GM12878 (cell line): Measurements from ENCODE around the gene RTN4.

Experiments used
- CEBPB ChIP-seq, 2 experiments: fragments of 150-350 bp in 1 of 2; IDR thresholded peaks; 2 replicates each; pipeline ENCODE4 v1.6.1; 2012 to 2014; ENCODE audit warnings: low read depth in 2 of 2, low read length in 2 of 2, borderline replicate concordance in 1 of 2, inconsistent platforms in 1 of 2
- ESRRA ChIP-seq: IDR thresholded peaks from 2 replicates; pipeline ENCODE4 v1.6.1; 2012; ENCODE audit warnings: mild to moderate bottlenecking, low read length, improper control_type of control experiment
- ETV6 ChIP-seq, 2 experiments: fragments of 450-650 bp in 1 of 2; IDR thresholded peaks in 1 of 2; conservative IDR thresholded peaks in 1 of 2; 2 replicates each; pipeline ENCODE4 v1.6.1; 2014; ENCODE audit warnings: antibody characterized with exemption in 1 of 2, borderline replicate concordance in 1 of 2, low read depth in 1 of 2, mild to moderate bottlenecking in 1 of 2, moderate library complexity in 1 of 2
- EZH2 ChIP-seq: IDR thresholded peaks from 2 replicates; pipeline ENCODE4 v1.6.1; 2012; ENCODE audit warnings: low read depth, mild to moderate bottlenecking, control low read depth, inconsistent platforms, low read length, borderline replicate concordance; ENCODE audit not compliant: control insufficient read depth
- NBN ChIP-seq: fragments of 450-650 bp; IDR thresholded peaks from 2 replicates; pipeline ENCODE4 v1.6.1; 2016
- SMAD5 ChIP-seq: IDR thresholded peaks from 2 replicates; pipeline ENCODE4 v1.6.1; 2016; ENCODE audit warnings: antibody characterized with exemption, low read depth
- SMC3 ChIP-seq: IDR thresholded peaks from 2 replicates; pipeline ENCODE4 v1.6.1; 2011; ENCODE audit warnings: low read length, improper control_type of control experiment, borderline replicate concordance
- ZNF384 ChIP-seq: IDR thresholded peaks from 2 replicates; pipeline ENCODE4 v1.6.1; 2012; ENCODE audit warnings: low read depth, mild to moderate bottlenecking, low read length, improper control_type of control experiment, borderline replicate concordance
- TF ChIP-seq, protein P1 (sequence below), 3 experiments: IDR thresholded peaks in 2 of 3; conservative IDR thresholded peaks in 1 of 3; 2 replicates each; pipeline ENCODE4 v1.5.1; 2011; ENCODE audit warnings: low read depth in 3 of 3, low read length in 3 of 3, mild to moderate bottlenecking in 3 of 3, control low read depth in 2 of 3, moderate library complexity in 2 of 3, inconsistent platforms in 1 of 3, mixed read lengths in 1 of 3; ENCODE audit not compliant: control insufficient read depth in 2 of 3, insufficient read depth in 1 of 3; ENCODE audit errors: extremely low read depth in 1 of 3
- TF ChIP-seq, protein P2 (sequence below): IDR thresholded peaks from 2 replicates; pipeline ENCODE4 v1.6.1; 2012; ENCODE audit warnings: low read depth, low read length, improper control_type of control experiment
- TF ChIP-seq, protein P3 (sequence below): IDR thresholded peaks from 2 replicates; pipeline ENCODE4 v1.6.1; 2011; ENCODE audit warnings: borderline replicate concordance, low read depth, mild to moderate bottlenecking, moderate library complexity, low read length; ENCODE audit not compliant: insufficient read depth, poor library complexity, severe bottlenecking

DNA sequence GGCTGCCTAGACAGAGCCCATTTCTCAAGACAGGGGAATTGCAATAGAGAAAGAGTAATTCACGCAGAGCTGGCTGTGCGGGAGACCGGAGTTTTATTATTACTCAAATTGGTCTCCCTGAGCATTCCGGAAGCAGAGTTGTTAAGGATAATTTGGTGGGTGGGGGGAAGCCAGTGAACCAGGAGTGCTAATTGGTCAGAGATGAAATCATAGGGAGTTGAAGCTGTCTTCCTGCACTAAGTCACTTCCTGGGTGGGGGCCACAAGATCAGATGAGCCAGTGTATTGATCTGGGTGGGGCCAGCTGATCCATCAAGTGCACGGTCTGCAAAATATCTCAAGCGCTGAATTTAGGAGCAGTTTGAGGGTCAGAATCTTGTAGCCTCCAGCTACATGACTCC is 84.8 kb downstream of the RTN4 start:
- TF ChIP-seq, protein P1, sequence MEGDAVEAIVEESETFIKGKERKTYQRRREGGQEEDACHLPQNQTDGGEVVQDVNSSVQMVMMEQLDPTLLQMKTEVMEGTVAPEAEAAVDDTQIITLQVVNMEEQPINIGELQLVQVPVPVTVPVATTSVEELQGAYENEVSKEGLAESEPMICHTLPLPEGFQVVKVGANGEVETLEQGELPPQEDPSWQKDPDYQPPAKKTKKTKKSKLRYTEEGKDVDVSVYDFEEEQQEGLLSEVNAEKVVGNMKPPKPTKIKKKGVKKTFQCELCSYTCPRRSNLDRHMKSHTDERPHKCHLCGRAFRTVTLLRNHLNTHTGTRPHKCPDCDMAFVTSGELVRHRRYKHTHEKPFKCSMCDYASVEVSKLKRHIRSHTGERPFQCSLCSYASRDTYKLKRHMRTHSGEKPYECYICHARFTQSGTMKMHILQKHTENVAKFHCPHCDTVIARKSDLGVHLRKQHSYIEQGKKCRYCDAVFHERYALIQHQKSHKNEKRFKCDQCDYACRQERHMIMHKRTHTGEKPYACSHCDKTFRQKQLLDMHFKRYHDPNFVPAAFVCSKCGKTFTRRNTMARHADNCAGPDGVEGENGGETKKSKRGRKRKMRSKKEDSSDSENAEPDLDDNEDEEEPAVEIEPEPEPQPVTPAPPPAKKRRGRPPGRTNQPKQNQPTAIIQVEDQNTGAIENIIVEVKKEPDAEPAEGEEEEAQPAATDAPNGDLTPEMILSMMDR (IDR thresholded peaks at IDR 0.05 in 2 of 3, conservative IDR thresholded peaks at IDR 0.05 in 1 of 3; ENCODE audit: control insufficient read depth in 2 of 3, extremely low read depth in 1 of 3, insufficient read depth in 1 of 3, low read depth in 3 of 3, low read length in 3 of 3) = no peak
- TF ChIP-seq ZNF384 (no peak), EZH2 (no peak), CEBPB (IDR thresholded peaks at IDR 0.05; ENCODE audit: borderline replicate concordance in 1 of 2, low read depth in 2 of 2, low read length in 2 of 2) (no peak), ESRRA (no peak), NBN (no peak), SMAD5 (no peak), SMC3 (no peak), ETV6 (conservative IDR thresholded peaks at IDR 0.05 in 1 of 2, IDR thresholded peaks at IDR 0.05 in 1 of 2; ENCODE audit: borderline replicate concordance in 1 of 2, low read depth in 1 of 2) (no peak)
- TF ChIP-seq, protein P2, sequence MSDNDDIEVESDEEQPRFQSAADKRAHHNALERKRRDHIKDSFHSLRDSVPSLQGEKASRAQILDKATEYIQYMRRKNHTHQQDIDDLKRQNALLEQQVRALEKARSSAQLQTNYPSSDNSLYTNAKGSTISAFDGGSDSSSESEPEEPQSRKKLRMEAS = no peak
- TF ChIP-seq, protein P3, sequence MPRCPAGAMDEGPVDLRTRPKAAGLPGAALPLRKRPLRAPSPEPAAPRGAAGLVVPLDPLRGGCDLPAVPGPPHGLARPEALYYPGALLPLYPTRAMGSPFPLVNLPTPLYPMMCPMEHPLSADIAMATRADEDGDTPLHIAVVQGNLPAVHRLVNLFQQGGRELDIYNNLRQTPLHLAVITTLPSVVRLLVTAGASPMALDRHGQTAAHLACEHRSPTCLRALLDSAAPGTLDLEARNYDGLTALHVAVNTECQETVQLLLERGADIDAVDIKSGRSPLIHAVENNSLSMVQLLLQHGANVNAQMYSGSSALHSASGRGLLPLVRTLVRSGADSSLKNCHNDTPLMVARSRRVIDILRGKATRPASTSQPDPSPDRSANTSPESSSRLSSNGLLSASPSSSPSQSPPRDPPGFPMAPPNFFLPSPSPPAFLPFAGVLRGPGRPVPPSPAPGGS = no peak
